Inflammatory macrophage (primary cell): Measurements from ENCODE around the gene ABCB1.
"Not testable (repeated sequence)": the region's sequence is repeated elsewhere in the genome, so short reads cannot be mapped to it uniquely, and the experiment has no call there.

Source experiments
- DNase-seq, 2 donors: peaks; one replicate each; pipeline ENCODE4 v3.0.0-alpha.2; 2020 to 2022

Gene ABCB1

DNA sequence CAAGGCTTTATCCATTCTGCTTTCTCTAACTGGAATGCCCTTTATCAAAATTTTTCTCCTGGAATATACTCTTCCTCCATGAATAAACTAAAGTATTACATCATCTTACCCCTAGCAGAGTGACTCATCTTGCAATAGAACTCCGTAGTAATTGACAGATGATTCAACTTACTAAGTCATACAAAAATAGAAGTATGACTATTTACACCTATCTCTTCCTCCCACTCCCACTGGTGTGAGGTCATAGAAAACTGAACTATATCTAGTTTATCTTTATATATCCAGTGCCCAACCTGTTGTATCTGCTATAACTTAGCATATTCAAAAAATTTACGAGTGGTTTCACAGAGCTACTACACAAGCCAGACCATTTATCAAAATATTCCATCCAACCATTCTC is 26.1 kb downstream of the ABCB1 start:
- peak; percentile 34 to 38 for DNase-seq

DNA sequence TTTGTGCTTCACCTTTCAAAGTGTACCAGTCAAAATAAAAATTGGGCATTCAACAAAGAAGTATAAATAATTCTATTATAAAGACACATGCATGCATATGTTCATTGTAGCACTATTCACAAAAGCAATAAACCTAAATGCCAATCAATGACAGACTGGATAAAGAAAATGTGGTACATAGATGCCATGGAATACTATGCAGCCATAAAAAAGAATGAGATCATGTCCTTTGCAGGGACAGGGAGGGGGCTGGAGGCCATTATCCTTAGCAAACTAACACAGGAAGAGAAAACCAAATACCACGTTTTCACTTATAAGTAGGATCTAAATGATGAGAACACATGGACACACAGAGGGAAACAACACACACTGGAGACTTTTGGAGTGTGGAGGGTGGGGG is 28.2 kb downstream of the ABCB1 start:
- DNase-seq = not testable (repeated sequence)

DNA sequence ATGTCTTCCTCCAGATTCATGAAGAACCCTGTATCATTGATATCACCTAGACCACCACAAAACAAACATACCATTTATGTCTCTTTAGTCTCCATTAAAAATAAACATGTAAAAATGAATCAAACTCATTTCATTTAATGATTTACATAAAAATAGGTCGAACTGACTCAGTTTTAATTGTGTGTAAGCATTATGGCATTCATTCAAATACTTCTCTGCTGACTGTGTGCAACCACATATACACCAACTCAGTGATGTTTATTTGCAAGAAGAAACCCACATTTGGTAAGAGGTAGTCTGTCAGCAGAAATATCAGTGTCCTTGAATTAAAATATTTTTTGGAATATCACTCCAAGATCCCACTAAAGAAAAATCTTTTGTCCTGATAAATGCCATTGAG is 30.5 kb downstream of the ABCB1 start:
- DNase-seq = no peak

DNA sequence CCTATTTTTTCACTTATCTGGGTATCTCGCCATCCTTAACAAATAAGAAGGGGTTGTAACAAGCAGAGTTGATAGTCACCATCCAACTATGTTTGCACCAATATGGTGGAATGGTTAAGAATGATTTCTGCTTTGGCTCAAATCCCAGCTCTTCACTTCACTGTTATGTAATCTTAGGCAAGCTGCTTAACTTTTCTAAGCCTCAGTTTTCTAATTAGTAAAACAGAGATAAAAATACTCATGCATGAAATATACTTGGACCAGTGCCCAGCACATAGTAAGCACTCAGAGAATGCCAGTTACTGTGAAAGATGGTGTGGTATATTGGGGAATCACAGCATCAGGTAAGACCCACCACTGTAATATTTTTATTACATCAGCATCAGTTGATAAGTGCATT is 33.6 kb downstream of the ABCB1 start:
- no peak for DNase-seq

DNA sequence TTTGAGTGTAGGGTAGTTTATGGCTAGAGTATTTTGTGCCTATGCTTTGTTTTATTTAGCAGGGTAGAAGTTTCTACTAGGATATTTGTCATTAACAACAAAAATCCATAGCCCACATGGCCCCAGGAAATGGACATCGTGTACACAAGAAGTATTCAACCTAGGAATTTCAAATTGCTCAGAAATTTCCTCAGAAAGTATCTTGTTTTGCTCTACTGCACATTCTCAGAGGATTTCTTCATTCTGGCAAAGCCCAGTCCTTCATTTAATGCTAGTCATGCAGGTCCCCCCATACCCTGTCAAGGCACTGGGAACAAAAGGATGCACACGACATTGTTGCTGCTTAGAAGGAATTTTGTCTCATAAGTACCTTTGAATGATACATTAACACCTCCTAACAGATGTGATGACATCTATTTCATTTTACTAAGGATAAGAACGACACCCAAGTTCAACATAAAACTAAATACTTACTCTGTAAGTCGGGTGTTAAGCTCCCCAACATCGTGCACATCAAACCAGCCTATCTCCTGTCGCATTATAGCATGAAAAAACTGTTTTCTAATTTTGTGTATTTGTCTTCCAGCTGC is 34.3 kb downstream of the ABCB1 start:
- no peak for DNase-seq

DNA sequence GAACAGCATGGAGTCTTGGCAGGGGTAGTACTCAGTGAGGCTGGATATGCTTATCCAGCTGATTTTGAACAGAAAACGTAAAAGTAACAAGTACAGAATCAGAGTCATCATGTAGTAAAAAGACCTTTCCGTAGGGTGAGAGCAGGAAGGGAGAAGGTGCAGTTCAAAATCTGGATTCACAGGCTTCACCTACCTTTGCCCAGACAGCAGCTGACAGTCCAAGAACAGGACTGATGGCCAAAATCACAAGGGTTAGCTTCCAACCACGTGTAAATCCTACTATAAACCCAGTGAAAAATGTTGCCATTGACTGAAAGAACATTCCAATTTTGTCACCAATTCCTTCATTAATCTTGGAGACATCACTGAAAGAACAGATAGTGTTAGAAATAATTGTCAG is 34.8 kb downstream of the ABCB1 start:
- DNase-seq = no peak

DNA sequence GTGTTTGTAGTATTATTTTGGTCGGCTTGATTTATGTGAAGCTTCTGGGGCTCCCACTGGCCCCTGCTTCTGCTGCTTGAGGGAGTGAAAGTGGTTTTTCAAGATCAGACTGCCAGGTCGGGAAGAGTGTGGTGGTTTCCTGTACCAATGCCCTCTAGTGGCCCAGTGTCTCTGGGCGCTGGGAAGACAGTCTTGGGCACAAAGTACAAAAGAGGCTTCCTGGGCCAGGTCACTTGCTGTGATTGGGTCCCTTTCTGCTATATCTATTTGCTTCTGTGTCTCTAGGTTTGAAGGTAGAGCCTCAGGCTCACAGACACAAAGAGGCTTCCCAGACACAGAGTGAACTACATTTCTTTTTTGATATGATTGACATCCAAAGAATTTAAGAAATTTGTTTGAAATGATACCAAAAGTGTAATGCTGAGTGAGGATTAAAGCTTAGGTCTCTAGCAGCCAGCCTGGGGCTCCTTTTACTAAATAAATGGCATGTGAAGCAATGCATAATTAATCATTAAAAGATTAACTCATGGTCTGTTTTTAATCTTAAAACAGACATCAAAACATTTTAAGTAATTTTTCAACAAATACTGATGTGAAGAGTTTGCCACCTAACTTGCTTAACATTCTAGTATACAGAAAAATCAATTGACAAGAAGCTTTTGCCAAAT is 36.3 kb downstream of the ABCB1 start:
- peak; percentile 13 to 39 for DNase-seq

DNA sequence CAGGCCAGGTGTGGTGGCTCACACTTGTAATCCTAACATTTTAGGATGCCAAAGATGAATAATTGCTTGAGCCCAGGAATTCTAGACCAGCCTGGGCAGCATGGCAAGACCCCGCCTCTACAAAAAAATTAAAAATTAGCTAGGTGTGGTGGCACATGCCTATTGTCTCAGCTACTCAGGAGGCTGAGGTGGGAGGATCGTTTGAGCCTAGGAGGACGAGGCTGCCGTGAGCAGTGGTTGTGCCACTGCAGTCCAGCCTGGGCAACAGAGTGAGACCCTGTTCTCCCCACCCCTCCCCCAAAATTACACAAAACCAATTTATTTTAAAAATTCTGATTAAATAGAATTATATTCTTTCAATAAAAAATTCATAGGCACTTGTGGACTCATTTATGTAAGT is 39.0 kb downstream of the ABCB1 start:
- no peak for DNase-seq

DNA sequence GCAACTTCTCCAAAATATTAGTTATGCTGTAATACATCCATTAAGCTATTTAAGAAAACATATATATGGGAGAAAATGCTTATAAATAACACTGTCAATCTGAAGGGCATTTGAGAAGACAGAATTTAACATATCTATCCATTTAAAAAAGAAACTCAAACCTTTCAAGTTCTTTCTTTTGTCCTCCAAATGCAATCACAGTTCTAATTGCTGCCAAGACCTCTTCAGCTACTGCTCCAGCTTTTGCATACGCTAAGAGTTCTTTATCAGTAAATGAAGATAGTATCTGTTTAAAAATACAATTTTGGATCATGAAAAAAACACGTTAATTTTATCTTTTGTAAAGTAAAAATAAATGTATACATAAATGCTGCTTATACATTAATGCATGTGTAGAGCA is 39.6 kb downstream of the ABCB1 start:
- no peak for DNase-seq

DNA sequence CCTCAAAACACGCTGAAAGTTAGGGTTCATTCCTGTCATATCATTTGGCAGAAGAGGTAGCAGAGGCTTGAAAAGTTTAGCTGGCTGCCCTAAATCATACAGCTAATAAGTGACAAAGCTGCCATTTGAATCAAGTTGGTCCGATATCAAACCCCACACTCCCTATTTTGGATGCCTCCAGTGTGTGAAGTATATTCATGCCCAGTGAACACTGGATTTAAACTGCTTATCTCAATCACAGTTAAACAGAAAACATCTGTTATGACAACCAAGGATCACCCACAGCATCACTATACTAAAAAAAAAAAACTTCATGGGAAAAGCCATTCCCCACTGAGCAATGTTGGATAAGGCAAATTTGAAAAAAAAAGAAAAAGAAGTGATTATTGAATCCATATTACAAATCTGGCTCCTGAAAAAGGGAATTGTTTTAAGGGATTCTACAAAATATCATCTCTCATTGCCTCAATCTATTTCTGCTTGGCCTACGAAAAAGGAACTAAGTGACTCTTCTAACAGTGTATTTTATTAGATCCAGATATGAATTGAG is 48.3 kb downstream of the ABCB1 start:
- DNase-seq = no peak

DNA sequence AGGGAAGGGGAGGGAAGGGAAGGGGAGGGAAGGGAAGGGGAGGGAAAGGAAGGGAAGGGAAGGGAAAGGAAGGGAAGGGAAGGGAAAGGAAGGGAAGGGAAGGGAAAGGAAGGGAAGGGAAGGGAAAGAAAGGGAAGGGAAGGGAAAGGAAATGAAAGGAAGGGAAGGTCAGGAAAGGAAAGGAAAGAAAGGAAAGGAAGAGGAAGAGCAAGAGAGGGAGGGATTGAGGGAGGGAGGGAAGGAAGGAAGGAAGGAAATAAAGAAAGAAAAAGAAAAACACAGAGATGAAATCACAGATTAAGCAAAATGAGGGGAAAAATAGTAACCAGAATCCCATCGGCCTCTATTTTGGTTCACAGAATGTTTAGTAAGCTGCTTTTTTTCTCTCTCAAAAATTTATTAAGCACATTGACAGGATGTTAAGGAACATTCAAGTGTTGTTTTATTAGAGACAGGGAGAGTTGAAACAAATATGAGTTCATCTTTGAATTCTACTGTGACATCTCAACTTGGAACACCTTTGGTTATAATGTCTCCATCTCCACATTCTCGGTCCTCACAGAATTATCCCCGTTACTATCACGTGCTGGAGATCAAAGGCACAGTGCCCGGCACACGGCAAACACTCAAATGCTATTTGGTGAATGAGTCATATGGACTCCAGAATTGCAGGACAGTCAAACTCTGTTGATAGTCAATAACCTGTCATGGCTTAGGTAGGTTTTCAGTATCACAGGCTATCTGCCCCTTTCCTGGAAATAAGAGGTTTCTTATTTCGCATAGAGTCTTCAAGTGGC is 52.4 kb downstream of the ABCB1 start:
- DNase-seq = no peak

DNA sequence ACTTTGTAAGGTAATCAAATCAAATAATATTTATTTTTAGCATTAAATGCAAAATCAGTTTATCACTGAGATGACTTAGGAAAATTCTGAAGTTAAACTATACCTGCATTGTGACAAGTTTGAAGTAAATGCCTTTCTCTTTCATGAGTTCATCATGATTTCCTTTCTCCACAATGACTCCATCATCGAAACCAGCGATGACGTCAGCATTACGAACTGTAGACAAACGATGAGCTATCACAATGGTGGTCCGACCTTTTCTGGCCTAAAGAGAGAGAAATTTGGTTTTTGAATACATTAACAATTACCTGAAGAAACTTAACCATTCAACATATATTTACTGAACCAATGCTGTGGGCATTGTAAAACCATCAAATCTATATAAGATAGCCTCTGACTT is 54.9 kb downstream of the ABCB1 start:
- DNase-seq = no peak

DNA sequence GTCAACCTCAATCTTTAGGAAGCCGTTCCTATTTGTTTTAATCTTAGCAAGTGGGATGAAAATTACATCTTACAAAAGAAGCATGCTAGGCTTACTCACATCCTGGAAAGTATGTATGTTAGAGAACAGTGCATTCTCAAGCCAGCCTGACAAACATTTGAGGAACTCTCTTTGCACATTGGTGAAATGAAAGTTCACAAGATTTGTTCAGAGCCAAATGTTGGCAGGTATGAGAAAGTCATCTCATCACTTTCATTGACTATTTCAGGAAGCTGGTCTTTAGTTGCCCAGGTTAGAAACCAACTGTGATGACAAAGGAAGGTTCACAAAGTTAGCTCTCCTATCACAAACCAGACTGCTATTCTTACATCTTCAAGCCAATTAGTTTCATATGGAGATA is 57.1 kb downstream of the ABCB1 start:
- peak in 1 of 2 donors; percentile 18 for DNase-seq

DNA sequence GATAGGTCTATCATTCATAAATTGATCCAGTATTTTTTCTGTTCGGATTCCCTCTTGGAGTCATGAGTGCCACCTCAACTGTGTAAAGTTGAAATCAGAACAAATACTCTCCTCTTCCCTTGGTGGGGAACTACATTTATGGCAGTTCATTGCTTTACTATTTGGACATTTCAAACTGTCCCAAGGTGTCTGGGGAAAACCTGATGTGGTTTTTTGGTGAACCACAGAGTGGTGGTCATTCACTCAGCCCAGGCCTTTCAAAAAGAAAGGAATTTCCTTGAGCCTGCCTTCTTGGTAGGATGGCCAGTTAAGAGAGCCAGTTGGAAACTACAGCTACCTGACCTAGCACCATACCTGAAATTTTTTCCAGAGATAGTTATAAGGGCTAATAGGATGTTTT is 59.0 kb downstream of the ABCB1 start:
- no peak for DNase-seq

DNA sequence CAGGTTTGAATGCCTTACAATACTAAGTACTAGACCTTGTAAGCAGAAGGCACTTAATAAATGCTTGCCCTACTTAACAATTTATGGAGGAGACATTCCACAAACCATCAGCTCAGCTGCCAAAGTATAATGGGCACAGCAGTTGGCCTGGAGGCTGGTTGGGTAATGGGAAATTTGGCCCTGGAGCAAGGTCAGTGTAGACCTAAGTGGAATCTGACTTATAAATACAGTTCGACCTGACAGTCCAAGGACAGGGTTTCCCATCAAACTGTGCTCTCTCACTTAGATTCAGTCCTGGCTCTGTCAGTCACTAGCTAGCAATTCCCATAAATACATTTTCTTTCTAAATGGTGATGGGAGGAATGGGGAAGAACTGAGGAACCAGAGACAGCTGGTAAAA is 62.6 kb downstream of the ABCB1 start:
- no peak for DNase-seq

DNA sequence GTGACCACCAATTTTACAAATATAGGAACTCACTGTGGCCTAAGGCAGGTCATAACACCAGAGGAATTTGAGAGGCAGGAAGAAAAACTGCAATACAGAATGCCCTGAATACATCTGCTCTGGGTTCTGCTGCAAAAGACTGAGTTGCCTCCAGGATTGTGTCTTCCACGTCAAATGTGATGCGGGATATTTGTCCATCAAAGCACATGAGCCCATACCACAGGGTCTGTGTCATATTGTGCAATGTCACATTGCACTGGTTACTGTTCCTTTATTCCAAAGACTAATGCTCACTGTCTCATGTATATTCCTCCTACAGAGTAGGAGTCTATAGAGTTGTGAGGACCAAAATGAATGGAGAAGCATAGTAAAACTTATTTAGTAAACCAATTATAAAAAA is 66.6 kb downstream of the ABCB1 start:
- peak in 1 of 2 donors; percentile 13 for DNase-seq

DNA sequence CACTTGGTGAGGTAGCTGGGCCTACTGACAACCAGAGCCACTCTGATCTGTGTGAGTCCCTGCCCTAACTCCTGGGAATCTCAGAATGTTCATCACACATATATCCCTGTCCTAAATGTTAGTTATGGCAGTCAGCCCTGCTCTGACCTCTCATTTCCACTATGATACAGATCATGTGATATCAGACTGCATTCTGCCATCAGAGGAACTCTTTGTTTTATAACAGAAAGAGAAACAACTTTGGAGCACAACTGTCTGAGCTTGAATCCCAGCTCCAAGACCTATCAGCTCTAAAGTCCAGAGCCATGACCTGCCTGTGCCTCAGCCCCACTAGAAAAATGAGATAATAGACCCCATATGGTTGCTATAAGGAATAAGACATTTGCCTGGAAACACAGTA is 70.6 kb downstream of the ABCB1 start:
- no peak for DNase-seq

DNA sequence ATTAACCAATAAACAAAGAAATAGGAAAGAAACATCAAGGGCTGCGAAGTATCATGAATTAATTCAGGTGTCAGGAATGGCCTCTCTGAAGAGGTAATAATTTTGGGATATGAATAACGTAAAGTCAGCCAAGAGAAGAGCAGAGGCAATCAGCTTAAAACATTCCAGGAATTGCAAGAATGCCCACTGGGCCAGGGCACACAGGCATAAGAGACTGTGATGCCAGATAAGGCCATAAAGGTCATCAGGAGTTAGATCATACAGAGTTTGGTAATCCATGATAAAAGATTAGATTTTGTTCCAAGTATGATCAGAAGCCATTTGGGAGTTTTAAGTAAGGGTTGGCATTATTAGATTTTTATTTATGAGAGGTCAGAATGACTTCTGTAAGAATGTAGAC is 72.0 kb downstream of the ABCB1 start:
- no peak for DNase-seq

DNA sequence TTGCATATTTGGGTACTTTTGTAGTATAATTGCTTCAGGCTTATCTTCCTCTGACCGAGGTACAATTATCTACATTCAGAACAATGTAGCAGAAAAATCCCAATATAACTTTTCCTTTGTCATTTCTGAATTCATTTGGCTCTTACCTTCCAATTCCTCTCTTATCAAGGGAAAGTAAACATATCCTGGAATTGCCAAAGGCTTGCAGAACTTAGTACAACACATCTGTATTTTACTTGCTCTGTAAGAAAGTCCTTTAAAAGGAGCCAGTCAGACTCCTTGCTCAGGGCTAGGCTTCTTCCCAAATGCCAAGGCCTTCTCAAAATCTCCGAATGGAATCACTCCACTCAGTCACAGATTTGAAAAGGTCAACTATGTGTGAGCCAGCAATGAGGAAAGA is 81.9 kb downstream of the ABCB1 start:
- no peak for DNase-seq

DNA sequence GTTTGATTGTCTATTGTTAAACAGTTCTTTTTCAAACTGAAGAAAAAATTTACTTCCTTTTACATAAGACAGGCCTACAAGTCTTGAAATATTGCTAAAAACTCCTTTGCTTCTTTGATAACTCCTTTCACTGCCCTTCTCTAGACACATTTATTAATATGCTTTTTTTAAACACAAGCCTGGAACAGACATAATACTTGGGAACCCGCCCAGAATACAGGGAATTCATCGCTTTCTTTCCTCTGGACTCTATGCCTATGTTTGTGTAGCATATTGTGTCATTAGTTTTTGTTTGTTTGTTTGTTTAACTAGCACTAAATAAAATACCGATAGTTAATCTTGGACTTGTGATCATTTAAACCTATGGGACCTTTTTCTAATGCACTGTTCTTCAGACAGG is 82.8 kb downstream of the ABCB1 start:
- no peak for DNase-seq

DNA sequence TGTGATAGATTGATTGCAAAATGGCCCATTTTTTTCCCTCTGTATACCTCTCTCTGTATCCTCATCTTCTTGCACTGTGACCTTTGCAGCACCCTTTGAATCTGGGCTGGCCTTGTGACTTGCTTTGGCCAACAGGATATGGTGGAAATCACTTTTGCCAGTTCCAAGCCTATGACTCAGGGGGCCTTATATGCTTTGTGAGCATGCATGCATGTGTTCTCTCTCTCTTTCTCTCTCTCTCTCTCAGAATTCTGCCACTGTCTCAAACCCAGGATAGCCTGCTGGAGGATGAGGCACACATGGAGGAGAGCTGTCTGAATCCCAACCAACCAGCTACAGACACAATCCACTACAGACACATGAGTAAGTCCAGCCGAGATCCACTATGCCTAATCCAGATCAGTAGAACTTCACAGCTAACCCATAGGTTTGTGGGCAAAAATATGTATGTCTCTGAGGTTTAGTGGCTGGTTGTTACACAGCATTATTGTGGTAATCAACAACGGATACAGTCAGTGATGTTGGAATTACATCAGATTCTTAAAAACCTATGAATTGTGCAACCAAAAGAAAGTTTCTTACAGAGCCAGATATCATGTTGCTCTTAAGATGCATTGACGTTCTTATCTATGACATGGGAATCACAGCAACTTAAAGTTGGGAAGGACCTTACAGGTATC is 83.4 kb downstream of the ABCB1 start:
- DNase-seq = peak in 1 of 2 donors; percentile 4

DNA sequence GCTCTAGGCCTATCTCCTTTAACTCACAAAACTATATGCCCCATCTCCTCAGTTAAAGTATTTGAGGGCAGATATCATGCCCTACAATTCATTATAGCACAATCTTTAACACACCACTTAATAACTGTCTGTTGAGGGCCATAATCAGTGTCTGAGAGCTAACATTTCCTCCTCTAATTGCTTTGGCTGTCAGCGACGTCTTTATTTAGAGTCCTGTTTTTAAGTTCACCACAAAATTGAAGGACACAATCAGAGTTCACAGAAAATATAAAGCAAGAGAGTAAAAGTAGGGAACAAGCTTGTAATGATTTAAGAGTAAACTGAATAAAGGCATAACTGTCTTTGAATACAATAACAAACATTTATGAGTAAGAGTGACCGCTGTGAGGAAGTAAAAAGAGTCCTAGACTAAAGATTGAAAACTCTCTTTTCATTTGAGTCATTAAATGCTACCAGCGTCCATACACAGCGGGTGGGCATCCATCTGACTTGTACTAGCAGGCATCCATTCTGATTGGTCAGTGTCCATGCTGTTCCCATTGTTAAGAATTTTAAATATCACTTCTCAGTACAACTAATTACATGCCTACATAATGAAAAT is 86.8 kb downstream of the ABCB1 start:
- DNase-seq = no peak

DNA sequence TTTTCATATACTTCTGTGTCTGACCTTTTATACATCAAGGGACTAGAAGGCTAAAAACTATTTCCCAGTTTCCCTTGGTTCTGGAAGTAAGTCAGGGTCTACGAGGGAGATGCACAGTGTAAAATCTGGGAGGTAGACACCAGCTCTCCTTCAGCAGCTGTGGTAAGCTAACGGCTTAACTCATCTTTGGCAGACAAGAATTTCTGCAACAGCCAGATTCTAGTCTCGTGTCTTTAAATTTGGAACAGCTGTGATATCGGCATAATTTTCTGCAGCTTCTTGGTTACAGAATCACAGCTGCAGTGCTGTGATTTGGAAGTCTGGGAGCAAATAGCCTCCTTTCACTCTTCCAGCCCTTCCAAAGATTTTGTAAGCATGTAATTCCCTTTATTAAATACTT is 87.8 kb downstream of the ABCB1 start:
- no peak for DNase-seq
